HG02885 (cell line): Measurements from ENCODE around the gene CYP2D6.
"Not testable (repeated sequence)": the region's sequence is repeated elsewhere in the genome, so short reads cannot be mapped to it uniquely, and the experiment has no call there.

Experiments used
- ATAC-seq: cut with Tn5 transposase; IDR thresholded peaks from one replicate; pipeline ENCODE4 v1.9.1; 2021; ENCODE audit warnings: mild to moderate bottlenecking; ENCODE audit not compliant: unreplicated experiment, poor library complexity

The CYP2D6 gene

GRCh38 chr22:42138122-42138770 is 7.6 kb upstream of the CYP2D6 start:
- ATAC-seq: no peak

GRCh38 chr22:42135688-42136087 is 5.1 kb upstream of the CYP2D6 start:
- ATAC-seq: not testable (repeated sequence)

GRCh38 chr22:42134100-42135020 is 3.8 kb upstream of the CYP2D6 start:
- no peak for ATAC-seq

- no peak for ATAC-seq
These were observed 1.8 kb upstream of the CYP2D6 start for GRCh38 chr22:42132457-42132856.

- no peak for ATAC-seq
These were observed 952 bp upstream of the CYP2D6 start for GRCh38 chr22:42131562-42131961.

GRCh38 chr22:42130182-42130581 is 428 bp downstream of the CYP2D6 start:
- ATAC-seq: not testable (repeated sequence)

GRCh38 chr22:42128776-42129694 is 1.6 kb downstream of the CYP2D6 start:
- not testable (repeated sequence) for ATAC-seq

- ATAC-seq: not testable (repeated sequence)
These were observed 2.6 kb downstream of the CYP2D6 start for GRCh38 chr22:42128007-42128406.

GRCh38 chr22:42127606-42128005 is 3.0 kb downstream of the CYP2D6 start:
- ATAC-seq: no peak

GRCh38 chr22:42123529-42123928 is 7.1 kb downstream of the CYP2D6 start:
- not testable (repeated sequence) for ATAC-seq

- not testable (repeated sequence) for ATAC-seq
These were observed 10.2 kb downstream of the CYP2D6 start for GRCh38 chr22:42120231-42121021.

- ATAC-seq: no peak
These were observed 13.7 kb downstream of the CYP2D6 start for GRCh38 chr22:42116848-42117424.

- ATAC-seq: not testable (repeated sequence)
These were observed 15.2 kb downstream of the CYP2D6 start for GRCh38 chr22:42115420-42115830.

GRCh38 chr22:42114721-42115120 is 15.9 kb downstream of the CYP2D6 start:
- ATAC-seq: no peak

- ATAC-seq: not testable (repeated sequence)
These were observed 17.8 kb downstream of the CYP2D6 start for GRCh38 chr22:42112793-42113192.

- ATAC-seq: no peak
These were observed 18.8 kb downstream of the CYP2D6 start for GRCh38 chr22:42111798-42112197.

- no peak for ATAC-seq
These were observed 21.8 kb downstream of the CYP2D6 start for GRCh38 chr22:42108848-42109247.

- ATAC-seq: not testable (repeated sequence)
These were observed 26.2 kb downstream of the CYP2D6 start for GRCh38 chr22:42104332-42104860.

- no peak for ATAC-seq
These were observed 29.4 kb downstream of the CYP2D6 start for GRCh38 chr22:42101199-42101598.
